Neural cell (in vitro differentiated cells): ENCODE results near the gene SERPINA6. TPM values are rescaled to one million over a fixed set of nuclear protein-coding genes. Genes with fewer than 3 reads are reported as not detected.

Experiments used
- H2AFZ ChIP-seq: fragments of 200-600, 300-800 bp; sonication (generic), shearing (Covaris generic); 2 replicates; pipeline ENCODE4 v1.6.0; 2014; ENCODE audit warnings: low read depth, mild to moderate bottlenecking, antibody characterized with exemption, low read length, moderate library complexity
- H3F3A ChIP-seq: fragments of 200-600 bp; shearing (Covaris generic); 2 replicates; pipeline ENCODE4 v1.6.1; 2016; ENCODE audit warnings: mild to moderate bottlenecking, moderate library complexity, mixed read lengths, antibody characterized with exemption, low read length; ENCODE audit not compliant: insufficient read depth, poor library complexity, severe bottlenecking
- H3K27ac ChIP-seq: fragments of 200-600, 300-800 bp; sonication (generic), shearing (Covaris generic); 2 replicates; pipeline ENCODE4 v1.5.1; 2014; ENCODE audit warnings: mild to moderate bottlenecking, low read length, moderate library complexity
- H3K27me3 ChIP-seq: fragments of 300-800, 200-600 bp; sonication (generic), shearing (Covaris generic); 2 replicates; pipeline ENCODE4 v1.6.0; 2014; ENCODE audit warnings: mild to moderate bottlenecking, low read depth, low read length, moderate library complexity; ENCODE audit not compliant: insufficient read depth
- H3K36me3 ChIP-seq: fragments of 300-800, 200-600 bp; sonication (generic), shearing (Covaris generic); 2 replicates; pipeline ENCODE4 v1.5.1; 2014; ENCODE audit warnings: mild to moderate bottlenecking, antibody characterized with exemption, low read length, moderate library complexity; ENCODE audit not compliant: insufficient read depth
- H3K4me2 ChIP-seq: fragments of 300-800, 200-600 bp; sonication (generic), shearing (Covaris generic); 2 replicates; pipeline ENCODE4 v1.6.0; 2014; ENCODE audit warnings: mild to moderate bottlenecking, low read length
- H3K4me3 ChIP-seq: fragments of 300-800, 200-600 bp; sonication (generic), shearing (Covaris generic); 2 replicates; pipeline ENCODE4 v1.5.1; 2014; ENCODE audit warnings: mild to moderate bottlenecking, low read length, moderate library complexity
- H3K79me2 ChIP-seq: fragments of 200-600 bp; shearing (Covaris generic); replicated peaks from 2 replicates; pipeline ENCODE4 v1.6.0; 2014; ENCODE audit warnings: mild to moderate bottlenecking, low read length, moderate library complexity; ENCODE audit not compliant: insufficient read depth
- H3K9ac ChIP-seq: fragments of 300-800, 200-600 bp; sonication (generic), shearing (Covaris generic); 2 replicates; pipeline ENCODE4 v1.6.1; 2016; ENCODE audit warnings: mild to moderate bottlenecking, low read length, mixed read lengths
- H3K9me2 ChIP-seq: fragments of 200-600 bp; shearing (Covaris generic); 2 replicates; pipeline ENCODE4 v1.6.1; 2016; ENCODE audit warnings: mild to moderate bottlenecking, low read length, mixed read lengths; ENCODE audit not compliant: insufficient read depth
- H3K9me3 ChIP-seq: fragments of 200-600, 300-800 bp; sonication (generic), shearing (Covaris generic); 2 replicates; pipeline ENCODE4 v1.6.1; 2016; ENCODE audit warnings: mild to moderate bottlenecking, mixed run types, low read length, moderate library complexity, mixed read lengths
- H4K20me1 ChIP-seq: fragments of 200-600 bp; shearing (Covaris generic); 2 replicates; pipeline ENCODE4 v1.6.1; 2016; ENCODE audit warnings: mild to moderate bottlenecking, mixed run types; ENCODE audit not compliant: insufficient read depth
- CTCF ChIP-seq: fragments of 450-650 bp; IDR thresholded peaks from 2 replicates; pipeline ENCODE4 v1.5.1; 2014; ENCODE audit warnings: antibody characterized with exemption, mild to moderate bottlenecking, moderate library complexity; ENCODE audit not compliant: poor library complexity, severe bottlenecking
- EP300 ChIP-seq: fragments of 450-650 bp; conservative IDR thresholded peaks from 2 replicates; pipeline ENCODE4 v1.6.1; 2014; ENCODE audit warnings: antibody characterized with exemption, mild to moderate bottlenecking, moderate library complexity; ENCODE audit not compliant: poor library complexity, severe bottlenecking
- EZH2 ChIP-seq: fragments of 200-600, 300-800 bp; shearing (Covaris generic), sonication (generic); IDR thresholded peaks from 2 replicates; pipeline ENCODE4 v1.6.1; 2014; ENCODE audit warnings: antibody characterized with exemption, low read length, borderline replicate concordance, mild to moderate bottlenecking; ENCODE audit not compliant: insufficient read depth, poor library complexity, severe bottlenecking
- MXI1 ChIP-seq: fragments of 450-650 bp; conservative IDR thresholded peaks from 2 replicates; pipeline ENCODE4 v1.6.1; 2014; ENCODE audit warnings: antibody characterized with exemption, mild to moderate bottlenecking; ENCODE audit not compliant: poor library complexity, severe bottlenecking
- POLR2AphosphoS5 ChIP-seq: IDR thresholded peaks from 2 replicates; pipeline ENCODE4 v1.6.1; 2012
- RAD21 ChIP-seq: fragments of 450-650 bp; conservative IDR thresholded peaks from 2 replicates; pipeline ENCODE4 v1.6.1; 2014; ENCODE audit warnings: antibody characterized with exemption, mild to moderate bottlenecking, moderate library complexity
- SMC3 ChIP-seq: fragments of 450-650 bp; conservative IDR thresholded peaks from 2 replicates; pipeline ENCODE4 v1.6.1; 2014; ENCODE audit warnings: antibody characterized with exemption, mild to moderate bottlenecking, moderate library complexity; ENCODE audit not compliant: poor library complexity
- TAF1 ChIP-seq: IDR thresholded peaks from 2 replicates; pipeline ENCODE4 v1.6.1; 2012; ENCODE audit warnings: low read depth
- polyA plus RNA-seq: library from polyadenylated mRNA; depleted of rRNA; stranded (reverse); fragments of >200 nt; gene quantifications from 2 replicates; pipeline ENCODE4 v1.2.3, GENCODE V29; 2014
- TF ChIP-seq, protein P1 (sequence below): IDR thresholded peaks from 2 replicates; pipeline ENCODE4 v1.6.1; 2012; ENCODE audit warnings: borderline replicate concordance

The SERPINA6 gene
- polyA plus RNA-seq, 1 donor from 2014 or later, result not detected

- H2AFZ ChIP-seq, result no peak overlapping the region
- H3K9me2 ChIP-seq, result no peaks in the 10 kb centered on the region
- no peaks in the 10 kb centered on the region for H3K27me3 ChIP-seq
- H3K9me3 ChIP-seq, result no peaks in the 10 kb centered on the region
- no peaks in the 10 kb centered on the region for H3K36me3 ChIP-seq
- no peak overlapping the region for H3K4me3 ChIP-seq
- H4K20me1 ChIP-seq, result no peaks in the 10 kb centered on the region
- H3K27ac ChIP-seq, result no peak overlapping the region
- H3K79me2 ChIP-seq, result no peaks in the 10 kb centered on the region
- no peak overlapping the region for H3K9ac ChIP-seq
- TF ChIP-seq CTCF (no peak), EZH2 (no peak), EP300 (no peak), SMC3 (no peak), POLR2AphosphoS5 (no peak), TAF1 (no peak), MXI1 (no peak), RAD21 (no peak)
- TF ChIP-seq, protein P1, sequence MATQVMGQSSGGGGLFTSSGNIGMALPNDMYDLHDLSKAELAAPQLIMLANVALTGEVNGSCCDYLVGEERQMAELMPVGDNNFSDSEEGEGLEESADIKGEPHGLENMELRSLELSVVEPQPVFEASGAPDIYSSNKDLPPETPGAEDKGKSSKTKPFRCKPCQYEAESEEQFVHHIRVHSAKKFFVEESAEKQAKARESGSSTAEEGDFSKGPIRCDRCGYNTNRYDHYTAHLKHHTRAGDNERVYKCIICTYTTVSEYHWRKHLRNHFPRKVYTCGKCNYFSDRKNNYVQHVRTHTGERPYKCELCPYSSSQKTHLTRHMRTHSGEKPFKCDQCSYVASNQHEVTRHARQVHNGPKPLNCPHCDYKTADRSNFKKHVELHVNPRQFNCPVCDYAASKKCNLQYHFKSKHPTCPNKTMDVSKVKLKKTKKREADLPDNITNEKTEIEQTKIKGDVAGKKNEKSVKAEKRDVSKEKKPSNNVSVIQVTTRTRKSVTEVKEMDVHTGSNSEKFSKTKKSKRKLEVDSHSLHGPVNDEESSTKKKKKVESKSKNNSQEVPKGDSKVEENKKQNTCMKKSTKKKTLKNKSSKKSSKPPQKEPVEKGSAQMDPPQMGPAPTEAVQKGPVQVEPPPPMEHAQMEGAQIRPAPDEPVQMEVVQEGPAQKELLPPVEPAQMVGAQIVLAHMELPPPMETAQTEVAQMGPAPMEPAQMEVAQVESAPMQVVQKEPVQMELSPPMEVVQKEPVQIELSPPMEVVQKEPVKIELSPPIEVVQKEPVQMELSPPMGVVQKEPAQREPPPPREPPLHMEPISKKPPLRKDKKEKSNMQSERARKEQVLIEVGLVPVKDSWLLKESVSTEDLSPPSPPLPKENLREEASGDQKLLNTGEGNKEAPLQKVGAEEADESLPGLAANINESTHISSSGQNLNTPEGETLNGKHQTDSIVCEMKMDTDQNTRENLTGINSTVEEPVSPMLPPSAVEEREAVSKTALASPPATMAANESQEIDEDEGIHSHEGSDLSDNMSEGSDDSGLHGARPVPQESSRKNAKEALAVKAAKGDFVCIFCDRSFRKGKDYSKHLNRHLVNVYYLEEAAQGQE, result no peak
- no peak overlapping the region for H3K4me2 ChIP-seq
- H3F3A ChIP-seq, result no peaks in the 10 kb centered on the region
Measured at GRCh38 chr14:94368243-94368590, 45.1 kb upstream of the SERPINA6 start.

DNA sequence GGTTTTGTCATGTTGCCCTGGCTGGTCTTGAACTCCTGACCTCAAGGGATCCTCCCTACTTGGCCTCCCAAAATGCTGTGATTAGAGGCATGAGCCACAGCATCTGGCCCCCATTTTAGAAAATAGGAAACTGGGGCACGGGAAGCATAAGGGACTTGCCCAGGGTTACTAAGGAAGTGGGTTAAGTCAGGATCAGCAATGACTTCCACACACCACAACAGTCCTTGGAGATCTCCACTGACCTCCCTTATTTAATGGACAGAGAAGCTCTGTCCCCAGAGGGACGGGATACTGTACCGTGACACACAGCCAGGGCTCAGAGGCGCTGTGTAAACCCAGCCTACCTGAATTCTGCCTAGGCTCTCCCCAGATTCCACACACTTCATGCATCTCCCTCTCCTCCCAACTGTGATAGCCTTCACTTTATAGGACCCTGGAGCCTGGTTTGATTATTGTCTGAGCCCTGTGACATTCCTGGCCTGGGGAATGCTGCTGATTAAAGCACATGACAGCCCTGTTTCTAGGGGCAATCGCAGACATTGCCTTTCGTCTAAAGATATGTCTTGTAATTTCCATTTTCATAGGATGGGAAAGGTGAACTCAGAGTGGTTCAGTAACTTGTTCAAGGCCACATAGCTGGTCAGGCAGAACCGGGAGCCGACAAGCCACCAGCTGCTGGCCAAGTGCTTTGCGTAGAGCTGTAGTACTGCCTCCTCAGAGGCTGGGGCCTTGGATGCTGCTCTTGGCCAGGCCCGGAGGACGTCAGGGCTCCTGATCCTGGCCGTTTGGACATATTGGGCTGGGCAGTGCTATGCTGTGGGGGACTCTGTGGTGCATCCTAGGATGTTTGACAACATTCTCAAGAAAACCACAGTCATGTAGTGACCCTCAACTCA is 44.5 kb upstream of the SERPINA6 start:
- no peaks in the 10 kb centered on the region for H3K9me3 ChIP-seq
- H3K9me2 ChIP-seq, result no peaks in the 10 kb centered on the region

More for the DNA sequence above, 44.5 kb upstream of the SERPINA6 start:
- no peak for TF ChIP-seq MXI1
- TF ChIP-seq, protein P1, result no peak
- TF ChIP-seq TAF1, result no peak
- TF ChIP-seq EZH2, result no peak
- H3K36me3 ChIP-seq, result no peaks in the 10 kb centered on the region
- no peak overlapping the region for H2AFZ ChIP-seq
- no peak overlapping the region for H3K4me2 ChIP-seq
- no peaks in the 10 kb centered on the region for H3K79me2 ChIP-seq
- H4K20me1 ChIP-seq, result no peaks in the 10 kb centered on the region
- H3K27ac ChIP-seq, result no peak overlapping the region
- no peak overlapping the region for H3K4me3 ChIP-seq
- H3F3A ChIP-seq, result no peaks in the 10 kb centered on the region
- no peaks in the 10 kb centered on the region for H3K27me3 ChIP-seq
- H3K9ac ChIP-seq, result no peak overlapping the region
